ENCODE results near the gene BICC1.

Gene BICC1

DNA sequence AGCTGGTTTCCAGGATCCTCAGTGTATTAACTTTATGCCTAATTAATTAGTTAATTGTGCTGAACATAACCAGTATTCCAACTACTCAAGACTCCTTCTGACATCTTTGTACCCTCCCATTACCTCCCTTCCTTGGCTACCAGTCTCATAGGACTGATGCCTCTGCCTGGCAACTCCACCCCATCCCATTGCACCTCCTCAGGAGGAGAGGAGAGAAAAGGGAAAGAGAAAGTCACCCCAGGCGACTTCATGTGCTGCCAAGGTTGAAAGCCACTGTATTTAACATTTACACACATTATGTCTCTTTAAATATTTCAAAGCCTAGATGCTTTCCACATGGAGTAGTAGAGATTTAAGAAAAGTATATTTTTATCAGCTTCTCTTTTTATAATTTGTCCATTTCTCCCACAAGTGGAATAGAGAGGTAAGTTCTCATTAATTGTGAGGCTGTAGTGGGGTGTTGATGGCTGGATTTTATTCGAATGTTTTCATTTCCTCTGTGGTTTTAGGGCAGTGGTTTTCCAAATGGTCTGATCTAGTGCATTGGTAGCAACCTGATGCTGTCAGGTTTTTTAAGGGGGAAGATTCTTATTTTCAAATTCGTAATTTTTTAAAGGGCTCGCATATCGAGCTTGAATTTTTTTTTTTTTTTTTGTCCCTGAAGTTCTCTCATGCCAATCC is 148.0 kb downstream of the BICC1 start:
- peak; percentile 76 for DNase-seq

DNA sequence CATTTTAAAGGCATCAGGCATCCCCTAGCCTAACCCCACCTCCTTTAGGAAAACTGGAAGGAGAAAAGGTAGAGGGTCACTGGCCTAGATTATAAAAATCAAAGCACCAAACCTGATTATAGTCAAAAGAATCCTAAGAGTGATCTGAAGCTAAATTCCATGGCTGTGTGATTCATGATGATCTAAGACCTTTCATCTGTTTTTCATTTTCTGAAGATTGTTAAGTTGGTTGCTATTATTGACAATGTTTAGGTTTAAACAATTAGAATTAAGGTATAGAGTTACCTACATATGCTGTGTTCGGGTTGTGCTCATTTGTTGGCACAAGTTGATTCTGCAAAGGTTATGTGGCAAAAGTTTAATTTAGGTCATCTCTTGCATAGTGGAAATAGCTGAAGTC is 148.7 kb downstream of the BICC1 start:
- peak; percentile 85 for DNase-seq

DNA sequence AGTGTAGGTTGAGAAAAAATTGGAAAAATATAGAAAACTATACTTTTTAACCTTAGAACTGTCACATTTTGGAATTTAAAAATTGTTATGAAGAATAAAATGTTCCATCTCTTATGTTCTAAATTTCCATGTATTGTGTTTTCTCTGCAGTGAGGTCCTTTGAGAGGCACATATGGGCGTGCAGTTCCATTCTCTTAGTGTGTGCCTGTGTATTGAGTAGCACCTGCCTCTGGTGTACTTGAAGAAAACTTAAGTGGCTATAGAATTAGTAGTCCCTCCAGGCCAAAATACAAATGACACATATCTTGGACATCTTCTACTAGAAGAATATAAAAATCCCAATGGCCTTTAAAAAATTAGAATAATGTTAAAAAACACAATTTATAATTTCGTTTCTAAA is 149.2 kb downstream of the BICC1 start:
- DNase-seq = no peak

DNA sequence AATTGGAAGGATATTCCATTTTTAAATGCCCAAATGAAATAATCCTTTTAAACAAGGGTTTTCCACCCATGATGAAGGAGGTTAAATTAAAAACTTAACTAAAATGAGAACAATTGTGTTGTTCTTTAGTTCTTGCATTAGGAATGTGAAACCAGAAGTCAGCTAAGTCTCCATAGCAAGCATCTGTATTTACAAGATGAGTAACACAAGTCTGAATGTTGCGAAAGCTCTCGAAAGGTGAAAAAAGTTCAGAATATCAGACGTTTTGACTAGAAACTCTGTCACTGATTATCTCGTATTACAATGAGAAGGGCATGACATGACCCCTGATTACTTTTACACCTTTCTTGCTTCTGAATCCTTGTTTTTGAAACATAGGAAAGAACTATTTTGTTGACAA is 149.6 kb downstream of the BICC1 start:
- peak; percentile 90 for DNase-seq

DNA sequence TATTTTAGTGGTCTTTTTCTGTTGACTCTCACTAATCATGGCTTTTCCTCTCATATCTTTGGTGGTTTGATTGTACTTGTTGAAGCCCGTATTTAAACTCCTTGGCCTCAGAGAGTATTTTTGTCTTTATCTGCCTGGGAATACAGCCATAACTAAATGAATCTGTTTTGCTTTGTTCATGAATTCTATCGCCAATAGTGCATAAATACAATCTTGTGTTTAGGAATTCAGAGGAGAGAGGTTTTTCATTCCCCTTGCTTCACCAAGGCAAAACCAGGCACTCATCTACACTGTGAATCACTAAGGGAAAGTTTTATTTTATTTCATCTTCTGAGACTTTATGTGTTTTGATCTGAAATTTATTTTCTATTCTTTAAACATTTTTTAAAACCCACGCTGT is 152.7 kb downstream of the BICC1 start:
- no peak for DNase-seq

- DNase-seq = no peak
Measured at GRCh38 chr10:58666024-58666423, 153.4 kb downstream of the BICC1 start.

GRCh38 chr10:58667658-58668310 is 155.1 kb downstream of the BICC1 start:
- no peak for DNase-seq

DNA sequence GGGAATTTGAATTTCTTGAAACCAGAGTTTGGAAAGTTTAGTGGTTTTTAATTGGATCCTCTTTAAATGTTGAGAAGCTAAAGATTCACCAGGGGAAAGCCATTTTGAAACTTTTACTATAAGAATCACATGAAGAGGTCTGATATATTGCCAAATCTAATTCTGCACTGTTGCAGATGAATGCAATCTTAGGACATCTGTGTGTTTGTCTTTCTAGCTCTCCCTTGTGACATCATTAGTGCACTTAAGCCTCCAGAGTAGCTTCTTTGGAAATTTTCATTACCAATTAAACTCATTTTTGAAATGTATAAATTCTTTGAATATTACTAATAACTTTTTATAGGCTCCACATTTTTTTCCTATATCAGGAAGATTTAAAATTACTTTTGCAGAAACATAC is 160.2 kb downstream of the BICC1 start:
- peak; percentile 57 for DNase-seq

DNA sequence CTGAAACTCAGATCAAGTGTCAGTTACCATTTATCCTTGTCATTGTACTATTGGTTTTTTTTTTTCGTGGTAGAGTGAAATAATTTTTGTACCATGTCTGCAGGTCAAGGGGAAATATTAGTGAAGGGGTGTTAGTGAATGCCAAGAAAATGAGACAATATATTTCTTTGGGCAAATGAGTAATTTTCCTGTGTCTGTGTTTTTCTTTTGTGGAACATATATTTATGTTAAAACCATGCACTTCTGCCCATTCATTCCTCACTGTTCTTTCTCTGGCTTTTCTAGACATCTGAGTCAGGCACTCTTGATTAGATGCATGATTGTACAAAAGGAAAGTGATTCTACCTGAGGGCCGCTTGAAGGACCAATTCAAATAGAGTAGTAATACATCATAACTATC is 161.6 kb downstream of the BICC1 start:
- peak; percentile 38 for DNase-seq

- DNase-seq = no peak
Measured at GRCh38 chr10:58675321-58675720, 162.6 kb downstream of the BICC1 start.

GRCh38 chr10:58691528-58691927 is 178.9 kb downstream of the BICC1 start:
- DNase-seq = no peak

DNA sequence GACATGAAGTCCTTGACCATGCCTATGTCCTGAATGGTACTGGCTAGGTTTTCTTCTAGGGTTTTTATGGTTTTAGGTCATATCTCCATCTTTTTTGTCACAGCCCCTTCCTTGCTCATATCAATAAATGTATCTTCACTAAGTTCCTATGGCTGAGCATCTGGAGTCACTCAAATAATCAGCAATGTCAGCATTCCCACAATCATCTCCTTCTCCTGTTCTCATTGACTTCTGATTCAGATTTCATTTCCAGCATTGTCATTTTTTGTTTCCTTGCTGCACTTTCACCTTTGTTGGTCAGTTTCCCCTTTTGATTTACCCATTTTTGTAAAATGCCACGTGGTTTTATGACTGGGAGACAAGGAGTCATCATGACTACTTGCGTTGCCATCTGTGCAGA is 181.2 kb downstream of the BICC1 start:
- no peak for DNase-seq

DNA sequence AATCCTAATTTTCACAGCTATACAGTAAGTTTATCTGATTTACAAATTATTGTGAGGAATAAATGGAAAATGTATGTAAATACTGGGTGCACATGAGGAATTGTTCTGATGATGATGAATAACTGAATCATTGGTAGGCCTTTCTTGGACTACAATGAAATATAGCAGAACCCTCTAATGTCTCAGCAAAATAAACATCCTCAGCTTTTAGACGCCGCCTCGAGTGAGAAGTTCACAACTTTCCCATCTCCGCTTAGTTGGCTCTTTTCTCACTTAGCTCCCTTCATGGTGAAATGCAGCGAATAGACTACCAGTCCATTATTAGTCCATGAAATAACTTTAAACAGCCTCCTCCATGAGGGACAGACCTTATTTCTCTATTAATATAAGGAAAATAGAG is 182.3 kb downstream of the BICC1 start:
- DNase-seq = no peak

- peak; percentile 65 for DNase-seq
Measured at GRCh38 chr10:58696736-58697135, 184.1 kb downstream of the BICC1 start.

GRCh38 chr10:58697691-58698090 is 185.0 kb downstream of the BICC1 start:
- no peak for DNase-seq

DNA sequence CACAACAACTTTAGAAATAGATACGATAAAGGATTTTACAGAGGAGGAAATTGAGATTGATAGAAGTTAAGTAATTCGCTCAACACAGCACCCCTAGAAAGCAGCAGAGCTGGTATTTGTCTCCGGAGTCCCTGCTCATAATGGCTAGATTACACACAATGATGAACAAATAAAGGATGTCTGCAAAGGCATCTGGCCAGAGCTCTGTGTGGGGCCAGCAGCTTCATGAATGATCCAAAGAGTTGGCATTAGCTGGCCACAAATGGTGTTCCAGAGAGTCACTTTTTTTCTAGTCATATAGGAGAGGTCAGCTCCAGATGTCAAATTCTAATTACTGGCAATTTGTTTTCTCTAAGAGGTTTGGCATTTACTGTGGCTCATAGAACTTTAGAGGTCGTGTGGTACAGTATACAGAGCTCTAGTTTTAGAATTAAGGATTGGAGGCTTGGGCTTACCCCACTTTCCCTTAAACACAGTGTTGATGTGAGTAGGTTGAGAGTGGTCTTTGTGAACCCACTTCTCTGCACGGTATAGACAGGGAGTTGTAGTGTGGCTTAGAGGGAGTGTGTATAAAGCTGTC is 186.2 kb downstream of the BICC1 start:
- peak; percentile 38 for DNase-seq

DNA sequence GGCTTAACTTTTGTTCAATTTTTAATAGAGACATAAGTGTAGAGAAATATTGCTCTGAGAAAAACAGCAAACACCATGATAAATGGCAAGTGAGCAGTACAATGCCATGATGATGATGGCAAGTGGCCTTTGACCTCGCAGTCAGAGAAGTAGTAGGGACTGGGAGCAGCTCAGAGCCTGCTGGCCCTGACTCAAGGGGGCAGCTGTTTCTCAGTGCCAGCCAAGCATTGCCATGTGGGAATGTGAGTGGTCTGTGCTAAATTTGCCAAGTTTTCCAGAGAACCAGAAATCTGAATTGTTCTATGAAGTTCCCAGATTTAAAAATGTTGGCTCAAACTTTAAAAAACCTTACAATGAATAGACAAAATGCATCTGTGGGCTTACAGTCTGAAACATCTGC is 187.9 kb downstream of the BICC1 start:
- no peak for DNase-seq

DNA sequence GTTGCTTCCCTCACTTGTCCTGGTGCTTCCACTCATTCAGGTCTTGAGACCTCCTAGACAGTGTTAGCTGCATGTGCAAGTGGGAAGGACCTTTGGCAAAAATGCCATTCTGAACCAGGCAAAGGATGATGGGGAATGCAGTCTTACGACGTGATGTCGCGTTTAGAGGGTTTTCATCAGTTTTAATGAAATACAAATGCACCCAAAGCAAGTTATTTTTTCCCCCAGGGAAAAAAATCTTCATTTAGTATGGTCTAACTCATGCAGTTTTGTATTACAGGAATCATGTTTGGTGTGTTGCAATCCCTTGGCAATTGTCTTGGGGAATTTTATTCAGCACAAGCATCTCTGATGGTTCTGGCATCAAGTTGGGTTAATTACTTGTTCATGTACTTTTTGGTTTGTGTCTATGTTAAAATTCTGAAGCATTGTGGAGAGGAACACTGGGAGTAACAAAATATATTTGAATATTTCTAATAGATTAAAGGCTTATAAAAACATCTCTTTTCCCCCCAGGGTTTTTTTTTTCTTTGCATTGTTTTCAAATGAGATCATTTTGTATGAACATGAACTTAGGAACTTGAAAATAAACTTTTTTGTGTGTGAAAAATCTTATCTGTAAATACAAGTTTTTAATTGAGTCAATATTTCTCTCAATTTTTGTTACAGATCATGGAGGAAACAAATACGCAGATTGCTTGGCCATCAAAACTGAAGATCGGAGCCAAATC is 188.9 kb downstream of the BICC1 start:
- DNase-seq = peak; percentile 91

DNA sequence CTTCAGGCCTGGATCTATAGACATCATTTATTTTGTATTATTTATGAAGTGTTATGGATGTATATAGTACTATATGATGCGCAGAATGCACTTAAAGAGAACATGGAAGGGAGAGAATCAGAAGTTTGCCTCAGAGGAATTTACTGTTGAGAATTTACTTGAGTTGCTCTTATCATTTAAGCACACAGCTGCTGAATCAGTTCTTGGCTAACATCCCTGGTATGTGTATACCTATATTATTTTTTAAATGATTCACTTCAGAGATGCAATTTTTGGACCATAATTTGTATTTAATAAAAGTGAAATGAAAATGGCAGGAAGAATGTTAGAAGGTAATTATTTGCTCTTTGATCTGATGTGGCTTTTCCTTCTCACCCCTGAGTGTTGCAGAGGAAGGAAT is 191.6 kb downstream of the BICC1 start:
- DNase-seq = peak; percentile 62

- peak; percentile 76 for DNase-seq
Measured at GRCh38 chr10:58704671-58705141, 192.0 kb downstream of the BICC1 start.

DNA sequence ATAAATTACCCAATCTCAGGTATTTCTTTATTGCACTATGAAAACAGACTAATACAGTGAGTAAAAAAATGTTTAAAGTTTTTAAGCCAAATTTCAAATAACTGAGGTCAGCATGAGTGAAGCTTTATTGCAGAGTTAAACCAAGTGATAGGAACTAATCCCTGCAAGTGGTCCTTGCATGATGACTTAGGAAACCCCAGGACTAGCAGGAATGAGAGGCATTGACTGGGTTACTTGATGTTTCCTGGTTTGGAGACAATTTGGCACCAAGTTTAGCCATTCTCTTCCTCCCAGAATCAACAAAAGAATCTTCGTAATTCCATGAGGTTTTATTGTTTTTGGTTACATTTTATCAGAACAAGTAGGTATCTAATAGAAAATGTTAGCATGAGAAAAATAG is 194.2 kb downstream of the BICC1 start:
- peak; percentile 23 for DNase-seq

GRCh38 chr10:58712141-58712540 is 199.5 kb downstream of the BICC1 start:
- peak; percentile 37 for DNase-seq

DNA sequence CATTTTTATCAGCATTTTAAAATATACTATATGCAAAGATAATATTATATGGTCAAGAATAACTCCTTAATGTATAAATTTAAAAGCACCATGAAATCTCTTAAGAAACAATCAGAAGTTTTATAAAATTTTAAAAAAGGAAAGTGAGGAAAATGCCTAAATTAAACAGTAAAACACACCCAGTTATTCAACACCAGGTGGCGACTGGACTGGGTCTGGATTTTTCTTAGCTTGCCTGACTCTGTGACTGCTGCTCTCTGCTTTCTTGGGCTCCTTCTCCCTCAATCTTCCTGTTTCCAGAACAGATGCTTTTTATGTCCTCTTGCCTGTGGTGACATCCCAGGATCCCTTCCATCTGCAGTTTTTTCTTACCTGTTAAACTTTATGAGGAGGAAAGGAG is 200.3 kb downstream of the BICC1 start:
- DNase-seq = no peak
